IPS-11a (cell line): ENCODE measurements around the gene PDE4A.
"Not testable (repeated sequence)": the region's sequence is repeated elsewhere in the genome, so short reads cannot be mapped to it uniquely, and the experiment has no call there.

Experiments
- H3K4me3 ChIP-seq: one replicate; pipeline ENCODE4 v1.5.1; 2013; ENCODE audit warnings: low read depth, low read length, control low read depth

PDE4A gene

DNA sequence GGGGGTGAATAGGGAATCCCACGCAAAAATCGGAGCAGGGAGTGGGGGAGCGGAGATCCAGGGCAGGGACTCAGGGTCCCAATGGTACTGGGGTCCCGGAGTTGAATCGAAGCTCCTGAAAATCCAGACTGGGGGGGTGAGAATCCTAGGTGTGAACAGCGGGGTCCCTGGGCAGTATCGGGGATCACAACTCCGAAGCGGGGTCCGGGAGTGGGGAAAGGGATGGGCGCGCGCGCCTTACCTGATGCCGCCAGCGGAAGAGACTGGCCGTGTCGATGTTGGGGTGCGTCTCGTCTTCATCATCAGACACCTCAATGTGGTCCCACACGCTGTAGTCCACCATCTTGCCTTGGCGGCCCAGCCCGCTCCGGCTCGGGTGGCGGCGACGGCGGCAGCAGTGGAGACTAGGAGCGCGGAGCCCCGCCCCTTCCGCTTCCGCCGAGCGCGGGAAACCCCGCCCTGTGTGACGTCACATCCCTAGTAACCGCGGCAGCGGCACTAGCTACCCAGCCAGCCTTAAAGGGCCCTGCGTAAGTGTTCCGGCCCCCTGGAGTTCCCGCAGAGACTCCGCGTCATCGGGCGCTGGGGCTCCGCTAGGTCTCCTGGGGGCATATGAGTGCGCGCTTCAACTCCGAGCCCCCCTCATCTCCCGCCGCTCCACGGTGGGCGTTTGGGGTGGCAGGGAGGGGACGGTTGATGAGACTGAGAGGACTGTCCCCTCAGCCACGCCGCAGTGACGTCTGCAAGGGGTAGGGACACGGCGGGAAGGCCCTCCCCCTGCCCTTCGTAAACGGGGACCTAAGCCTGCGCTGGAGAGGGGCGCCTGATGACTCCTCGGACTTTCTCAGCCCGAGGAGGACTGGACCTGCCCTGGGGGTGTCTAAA is 17.0 kb upstream of the PDE4A start, which contains the start of gene CDC37:
Gene CDC37, minus strand, starts transcription at position 406 of the 885 bp plus-strand sequence. Its CDS starts 63 bp downstream, at position 343.
- H3K4me3 ChIP-seq, result peak within 1 kb of the TSS; percentile 98

DNA sequence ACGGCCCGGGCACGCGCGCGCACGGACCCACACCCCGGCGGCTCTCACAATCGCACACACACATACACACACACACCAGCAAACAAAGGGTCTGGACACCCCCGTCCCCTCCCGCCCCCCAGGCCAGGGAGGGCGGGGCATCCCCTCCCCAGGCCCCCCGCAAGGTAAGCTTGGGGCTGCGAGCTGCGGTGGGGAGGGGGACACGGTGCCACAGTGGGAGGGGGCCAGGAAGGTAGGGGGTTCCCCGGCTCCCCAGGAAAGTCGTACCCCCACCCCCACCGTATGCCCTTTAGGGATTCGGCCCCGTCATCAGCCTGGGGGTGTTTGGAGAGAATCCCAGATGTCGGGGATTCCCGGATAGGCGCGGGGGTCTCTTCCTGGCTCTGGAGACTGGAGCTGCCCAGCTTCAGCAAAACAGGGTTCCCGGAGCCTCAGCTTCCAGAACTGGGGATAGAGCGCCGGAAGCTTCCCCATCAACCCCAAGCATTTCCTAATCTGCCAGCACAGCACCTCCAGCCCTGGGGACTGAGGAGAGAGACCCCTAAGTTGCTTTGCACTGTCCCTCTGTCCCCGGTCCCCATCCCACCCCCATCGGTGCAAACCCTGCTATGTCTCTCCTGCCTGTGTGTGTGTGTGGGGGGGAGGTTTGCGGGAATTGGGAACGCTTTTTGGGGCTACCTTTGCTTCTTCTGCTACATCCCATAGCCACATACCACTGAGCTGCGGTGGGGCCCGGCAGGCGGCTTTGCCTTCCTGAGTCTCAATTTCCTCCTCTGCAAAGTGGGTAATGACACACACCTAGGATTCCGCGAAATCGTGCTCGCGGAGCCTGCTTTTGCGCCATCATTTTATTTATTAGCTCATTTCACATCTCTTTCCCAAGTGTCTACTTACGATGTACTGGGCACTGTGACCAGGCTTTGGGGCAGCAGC is 15.2 kb upstream of the PDE4A start:
- H3K4me3 ChIP-seq, result peak overlapping the region; percentile 98

DNA sequence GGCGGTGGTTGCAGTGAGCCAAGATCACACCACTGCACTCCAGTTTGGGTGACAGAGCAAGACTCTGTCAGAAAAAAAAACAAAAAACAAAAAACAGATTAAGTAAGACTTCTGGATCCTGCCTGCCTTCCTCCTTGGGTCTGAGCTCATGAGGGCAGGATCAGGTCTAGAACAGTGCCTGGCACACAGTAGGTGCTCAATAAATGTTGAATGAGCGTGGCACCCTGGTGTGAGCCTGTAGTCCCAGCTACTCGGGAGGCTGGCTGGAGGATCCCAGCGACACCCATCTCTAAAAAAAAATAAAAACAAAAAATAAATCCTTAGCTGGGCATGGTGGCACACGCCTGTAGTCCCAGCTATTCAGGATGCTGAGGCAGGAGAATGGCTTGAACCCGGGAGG is 14.1 kb upstream of the PDE4A start:
- no peak overlapping the region for H3K4me3 ChIP-seq

- no peak overlapping the region for H3K4me3 ChIP-seq
Measured at GRCh38 chr19:10407096-10407495, 13.2 kb upstream of the PDE4A start.

- H3K4me3 ChIP-seq, result no peak overlapping the region
Measured at GRCh38 chr19:10408511-10409283, 11.6 kb upstream of the PDE4A start.

DNA sequence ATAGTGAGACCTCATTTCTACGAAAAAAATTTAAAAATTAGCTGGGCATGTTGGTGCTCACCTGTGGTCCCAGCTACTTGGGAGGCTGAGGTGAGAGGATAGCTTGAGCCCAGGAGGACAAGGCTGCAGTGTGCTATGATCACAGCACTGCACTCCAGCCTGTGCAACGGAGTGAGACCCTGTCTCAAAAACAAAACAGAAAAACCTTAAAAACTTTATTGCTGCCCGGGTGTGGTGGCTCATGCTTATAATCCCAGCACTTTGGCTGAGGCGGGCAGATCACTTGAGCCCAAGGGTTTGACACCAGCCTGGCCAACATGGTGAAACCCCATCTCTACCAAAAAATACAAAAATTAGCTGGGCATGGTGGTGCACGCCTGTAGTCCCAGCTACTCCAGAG is 9.1 kb upstream of the PDE4A start:
- not testable (repeated sequence) for H3K4me3 ChIP-seq

DNA sequence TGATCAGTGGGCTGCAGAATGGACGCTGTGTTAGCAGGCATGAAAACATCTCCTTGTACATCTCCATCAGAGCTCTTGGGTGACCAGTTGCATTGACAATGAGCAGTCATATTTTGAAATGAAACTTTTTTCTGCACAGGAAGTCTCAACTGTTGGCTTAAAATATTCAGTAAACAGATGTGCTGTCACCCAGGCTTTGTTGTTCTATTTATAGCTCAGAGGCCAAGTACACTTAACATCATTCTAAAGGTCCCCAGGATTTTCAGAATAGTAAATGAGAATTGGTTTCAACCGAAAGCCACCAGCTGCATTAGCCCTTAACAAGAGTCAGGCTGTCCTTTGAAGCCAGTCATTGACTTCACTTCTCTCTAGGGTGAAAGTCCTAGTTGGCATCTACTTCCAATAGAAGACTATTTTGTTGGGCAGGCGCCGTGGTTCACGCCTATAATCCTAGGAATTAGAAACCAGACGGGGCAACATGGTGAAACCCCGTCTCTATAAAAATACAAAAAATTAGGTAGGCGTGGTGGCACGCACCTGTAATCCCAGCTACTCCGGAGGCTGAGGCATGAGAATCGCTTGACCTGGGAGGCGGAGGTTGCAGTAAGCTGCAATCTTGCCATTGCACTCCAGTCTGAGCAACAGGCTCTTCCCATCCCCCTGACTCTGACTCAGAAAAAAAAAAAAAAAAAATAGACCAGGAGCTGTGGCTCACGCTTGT is 7.9 kb upstream of the PDE4A start:
- no peak overlapping the region for H3K4me3 ChIP-seq

GRCh38 chr19:10416083-10416379 is 4.3 kb upstream of the PDE4A start:
- peak overlapping the region; percentile 25 for H3K4me3 ChIP-seq

GRCh38 chr19:10416380-10417257 is 3.7 kb upstream of the PDE4A start:
- peak overlapping the region; percentile 25 for H3K4me3 ChIP-seq

GRCh38 chr19:10417541-10418234 is 2.6 kb upstream of the PDE4A start:
- H3K4me3 ChIP-seq, result no peak overlapping the region

GRCh38 chr19:10418235-10418484 is 2.2 kb upstream of the PDE4A start:
- H3K4me3 ChIP-seq, result no peak overlapping the region

- no peak overlapping the region for H3K4me3 ChIP-seq
Measured at GRCh38 chr19:10418485-10419199, 1.7 kb upstream of the PDE4A start.

DNA sequence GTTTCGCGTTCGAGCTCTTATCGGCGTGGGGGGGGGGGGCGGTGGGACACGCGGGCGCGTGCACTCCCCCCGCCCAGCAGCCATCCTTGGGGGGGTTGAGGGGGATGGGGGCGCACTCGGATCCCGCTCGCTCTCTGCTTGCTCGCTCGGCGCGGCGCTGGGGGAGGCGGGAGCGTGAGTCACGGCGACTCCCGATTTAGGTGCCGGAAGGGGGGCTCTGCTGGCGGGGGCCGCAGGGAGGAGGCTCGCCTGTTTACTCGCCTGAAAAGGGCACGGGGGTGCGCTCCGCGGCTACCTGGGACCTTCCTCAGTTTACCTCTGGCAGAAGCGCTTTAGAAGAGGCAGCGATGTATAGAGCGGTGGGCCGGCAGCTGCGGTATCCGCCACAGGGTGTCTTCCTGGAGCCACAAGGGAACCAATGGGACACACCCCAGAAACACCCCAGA is 1.1 kb upstream of the PDE4A start:
- H3K4me3 ChIP-seq, result peak overlapping the region; percentile 38

DNA sequence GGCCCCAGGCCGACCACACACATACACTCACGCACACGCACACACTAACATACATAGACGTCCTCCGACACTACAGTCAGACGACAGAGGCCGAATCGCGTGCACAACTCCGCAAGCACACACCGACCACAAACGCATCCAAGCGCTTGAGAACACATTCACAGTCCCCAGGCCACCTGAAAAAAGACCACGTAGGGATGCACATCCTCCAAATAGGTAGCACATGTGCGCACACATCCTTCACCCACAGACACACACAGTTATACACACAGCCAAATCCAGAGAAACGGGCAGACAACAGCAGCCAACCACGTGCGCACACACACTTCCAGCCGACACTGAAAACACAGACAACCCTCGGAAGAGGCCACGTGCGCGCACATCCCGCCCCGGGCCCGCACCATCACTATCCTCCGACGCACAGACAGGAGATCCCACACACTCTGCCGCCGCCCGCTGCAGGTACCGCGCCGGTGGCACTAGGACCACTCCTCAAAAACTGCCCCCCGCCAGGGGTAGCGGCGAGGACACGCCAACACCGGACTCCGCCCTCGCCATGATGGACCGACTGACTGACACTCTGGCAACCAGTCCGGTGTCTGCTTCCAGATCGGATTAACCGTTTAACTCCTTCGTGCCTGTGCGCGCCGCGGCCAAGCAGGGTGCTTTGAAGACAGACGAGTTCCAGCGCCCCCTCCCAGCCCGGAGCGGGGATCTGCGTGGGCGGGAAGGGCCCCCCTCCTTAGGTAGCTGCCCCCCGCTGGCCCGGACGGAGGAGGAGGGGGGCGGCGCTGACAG is 493 bp upstream of the PDE4A start:
- peak overlapping the region; percentile 38 for H3K4me3 ChIP-seq

GRCh38 chr19:10421240-10422045 is 1.1 kb downstream of the PDE4A start:
- H3K4me3 ChIP-seq, result no peak overlapping the region

- H3K4me3 ChIP-seq, result no peak overlapping the region
Measured at GRCh38 chr19:10422046-10422461, 1.7 kb downstream of the PDE4A start.

DNA sequence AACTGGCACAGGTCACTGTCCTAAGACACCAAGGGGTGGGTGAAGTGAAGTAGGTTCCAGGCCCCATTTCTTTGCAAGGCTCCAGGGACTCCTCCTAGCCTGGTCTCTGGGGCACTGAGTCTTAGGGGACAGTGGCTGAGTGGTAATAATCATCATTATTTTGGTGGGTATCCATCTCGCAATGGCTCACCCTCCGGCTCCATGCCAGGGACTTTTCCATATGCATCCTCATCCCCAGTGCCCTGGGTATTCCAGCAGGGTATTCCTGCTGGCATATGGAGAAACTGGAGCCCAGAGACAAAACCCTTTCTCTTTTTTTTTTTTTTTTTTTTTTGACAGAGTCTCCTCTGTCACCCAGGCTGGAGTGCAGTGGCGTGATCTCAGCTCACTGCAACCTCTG is 2.5 kb downstream of the PDE4A start:
- H3K4me3 ChIP-seq, result no peak overlapping the region
